D721Med (cell line): ENCODE measurements around the gene GTF2I.

ENCODE experiments used
- DNase-seq: peaks from one replicate; pipeline ENCODE4 v3.0.0; 2011; ENCODE audit warnings: low spot score; ENCODE audit not compliant: insufficient read length
- FAIRE-seq: peaks from 2 replicates; lab custom pipeline; 2011; peaks lifted over from hg19 to GRCh38; lab: Jason Lieb, UNC
- TF ChIP-seq, protein P1 (sequence below): IDR thresholded peaks from 2 replicates; pipeline ENCODE4 v1.5.1; 2012; ENCODE audit warnings: mild to moderate bottlenecking, control low read depth; ENCODE audit not compliant: insufficient read depth; ENCODE audit errors: missing control alignments

Gene GTF2I

DNA sequence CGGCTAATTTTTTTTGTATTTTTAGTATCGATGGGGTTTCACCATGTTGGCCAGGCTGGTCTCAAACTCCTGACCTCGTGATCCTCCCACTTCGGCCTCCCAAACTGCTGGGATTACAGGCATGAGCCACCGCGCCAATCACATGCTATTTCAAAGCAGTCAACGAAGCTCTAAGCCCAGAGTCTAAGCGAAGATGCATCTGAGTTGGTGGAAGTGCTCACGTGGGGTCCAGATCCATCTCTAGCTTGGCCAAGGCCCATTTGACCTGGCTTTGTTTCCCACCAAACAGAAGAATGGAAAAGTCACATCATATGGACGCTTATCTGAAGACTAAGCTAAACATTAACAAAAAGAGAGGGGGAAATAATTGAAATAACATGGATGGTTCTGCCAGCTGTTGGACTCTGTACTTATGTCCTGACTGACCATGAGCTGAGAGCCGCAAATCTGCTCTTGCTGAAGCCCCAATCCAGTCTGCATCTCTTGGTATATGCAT is 3.8 kb upstream of the GTF2I start:
- no peak for FAIRE-seq
- TF ChIP-seq, protein P1, sequence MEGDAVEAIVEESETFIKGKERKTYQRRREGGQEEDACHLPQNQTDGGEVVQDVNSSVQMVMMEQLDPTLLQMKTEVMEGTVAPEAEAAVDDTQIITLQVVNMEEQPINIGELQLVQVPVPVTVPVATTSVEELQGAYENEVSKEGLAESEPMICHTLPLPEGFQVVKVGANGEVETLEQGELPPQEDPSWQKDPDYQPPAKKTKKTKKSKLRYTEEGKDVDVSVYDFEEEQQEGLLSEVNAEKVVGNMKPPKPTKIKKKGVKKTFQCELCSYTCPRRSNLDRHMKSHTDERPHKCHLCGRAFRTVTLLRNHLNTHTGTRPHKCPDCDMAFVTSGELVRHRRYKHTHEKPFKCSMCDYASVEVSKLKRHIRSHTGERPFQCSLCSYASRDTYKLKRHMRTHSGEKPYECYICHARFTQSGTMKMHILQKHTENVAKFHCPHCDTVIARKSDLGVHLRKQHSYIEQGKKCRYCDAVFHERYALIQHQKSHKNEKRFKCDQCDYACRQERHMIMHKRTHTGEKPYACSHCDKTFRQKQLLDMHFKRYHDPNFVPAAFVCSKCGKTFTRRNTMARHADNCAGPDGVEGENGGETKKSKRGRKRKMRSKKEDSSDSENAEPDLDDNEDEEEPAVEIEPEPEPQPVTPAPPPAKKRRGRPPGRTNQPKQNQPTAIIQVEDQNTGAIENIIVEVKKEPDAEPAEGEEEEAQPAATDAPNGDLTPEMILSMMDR, result no peak
- no peak for DNase-seq

- TF ChIP-seq, protein P1, result no peak
- DNase-seq, result no peak
- no peak for FAIRE-seq
These were observed 2.7 kb upstream of the GTF2I start for GRCh38 chr7:74654811-74655210.

- DNase-seq, result no peak
- FAIRE-seq, result no peak
- TF ChIP-seq, protein P1, result no peak
These were observed 2.2 kb upstream of the GTF2I start for GRCh38 chr7:74655324-74655723.

- no peak for FAIRE-seq
- DNase-seq, result no peak
- TF ChIP-seq, protein P1, result no peak
These were observed 1.6 kb upstream of the GTF2I start for GRCh38 chr7:74655768-74656440.

GRCh38 chr7:74656441-74656836 is 1.1 kb upstream of the GTF2I start:
- no peak for DNase-seq
- no peak for FAIRE-seq
- TF ChIP-seq, protein P1, result peak; percentile 46

DNA sequence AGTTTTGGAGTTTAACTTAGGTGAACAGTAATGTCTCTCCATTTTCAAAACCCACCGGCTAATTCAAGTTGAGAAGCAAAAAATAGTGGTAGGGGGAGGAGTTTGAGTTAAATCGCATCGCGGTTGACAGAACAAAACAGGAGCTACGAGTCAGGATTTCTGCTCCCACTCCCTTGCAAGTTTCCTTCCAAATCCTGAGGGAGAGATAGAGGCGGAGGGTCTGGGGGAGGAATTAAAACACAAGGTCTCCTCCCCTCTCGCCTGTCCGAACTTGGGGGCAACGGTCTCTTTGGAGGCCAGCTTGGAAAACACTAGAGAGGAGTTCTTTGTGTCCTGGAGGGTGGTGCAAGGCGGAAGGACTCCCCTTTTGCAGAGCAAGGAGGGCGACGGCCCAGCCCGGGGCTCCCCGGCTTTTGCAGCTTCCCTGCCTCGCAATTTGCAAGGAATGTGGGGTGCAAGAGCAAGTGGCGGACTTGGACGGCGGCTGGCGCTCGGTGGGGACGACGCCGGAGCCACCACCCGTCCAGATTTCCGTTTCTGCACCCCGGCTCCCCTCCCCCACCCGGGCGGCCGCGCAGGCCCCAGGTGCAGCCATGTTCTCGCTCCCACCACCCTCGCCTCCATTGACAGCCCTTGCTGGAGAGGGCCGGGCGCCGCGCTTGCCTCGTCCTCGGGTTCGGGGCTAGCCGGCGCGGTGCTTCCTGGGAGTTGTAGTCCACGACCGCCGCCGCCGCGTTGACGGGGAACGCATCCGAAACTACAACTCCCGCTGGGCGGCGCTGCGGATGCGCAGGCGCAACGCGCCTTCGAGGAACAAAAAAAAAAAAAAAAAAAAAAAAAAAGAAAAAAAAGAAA is 454 bp upstream of the GTF2I start:
- TF ChIP-seq, protein P1, result no peak
- peak; percentile 70 for DNase-seq
- no peak for FAIRE-seq
